ENCODE data around the gene UFM1. TPM values are rescaled to one million over a fixed set of nuclear protein-coding genes. Genes with fewer than 3 reads are reported as not detected.
A peak's percentile ranks its signal among the peaks of the same experiment; 100 is the strongest.

UFM1 gene
- total and polyA plus RNA-seq, 2 experiments from 2014 or later = 80.4 to 128 TPM

DNA sequence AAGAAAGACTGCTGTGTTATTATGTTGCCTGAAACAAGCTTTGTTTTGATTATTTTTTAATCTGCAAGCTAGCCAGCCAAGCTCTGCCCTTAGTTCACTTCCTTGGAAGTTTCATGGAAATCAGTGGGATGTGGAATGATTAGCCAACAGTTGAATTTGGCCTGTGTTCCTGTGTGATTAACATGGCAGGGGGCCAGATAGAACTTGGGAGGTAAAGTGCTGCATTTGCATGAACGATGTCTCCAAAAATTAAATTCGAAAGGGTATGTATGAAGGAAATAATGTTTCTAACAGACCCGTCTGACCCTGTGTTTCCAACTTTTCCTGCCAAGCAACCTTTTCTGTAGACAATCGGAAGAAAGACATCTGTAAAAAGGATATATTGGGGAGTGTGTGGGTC lies 32.2 kb downstream of the UFM1 start:
- whole genome bisulfite sequencing (ENCODE audit: low lambda C conversion rate, missing lambda C conversion rate) = 80% methylated on average over 4 of the region's 4 CpGs

DNA sequence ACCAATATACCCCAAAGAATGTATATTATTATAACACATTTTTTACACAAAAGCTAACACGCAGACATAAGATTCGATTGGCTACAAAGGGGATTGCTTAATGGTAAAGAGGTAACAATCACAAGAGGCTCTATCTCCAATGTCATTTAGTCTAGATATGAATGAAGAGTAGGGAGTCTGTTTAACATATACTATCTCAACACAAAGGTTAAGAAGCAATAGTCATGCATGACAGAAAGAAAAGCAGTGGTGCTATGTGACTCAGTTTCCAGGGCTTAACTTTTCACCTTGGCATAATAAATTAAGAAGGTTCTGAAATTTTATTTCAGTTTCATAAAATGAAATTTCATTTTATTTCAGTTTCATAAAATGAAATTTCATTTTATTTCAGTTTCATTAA lies 33.3 kb downstream of the UFM1 start:
- Histone ChIP-seq H3K4me2 (no peak overlapping the region), H3K79me2 (no peaks in the 10 kb centered on the region), H4K20me1 (ENCODE audit: insufficient read depth, poor library complexity, severe bottlenecking) (no peaks in the 10 kb centered on the region), H3K27ac (no peak overlapping the region), H3K9me2 (replicated peaks; ENCODE audit: insufficient read depth) (no peaks in the 10 kb centered on the region), H3K4me1 (ENCODE audit: insufficient read depth) (no peaks in the 10 kb centered on the region), H2AFZ (no peak overlapping the region), H3K9me3 (ENCODE audit: low read depth) (no peaks in the 10 kb centered on the region), H3K4me3 (no peak overlapping the region), H3K27me3 (no peaks in the 10 kb centered on the region), H3K36me3 (replicated peaks; ENCODE audit: insufficient read depth, low read depth) (no peaks in the 10 kb centered on the region)
- TF ChIP-seq EZH2 (IDR thresholded peaks at IDR 0.05; ENCODE audit: borderline replicate concordance) (no peak), EZH2phosphoT487 (IDR thresholded peaks at IDR 0.05; ENCODE audit: low read depth, severe bottlenecking, unreplicated experiment) (no peak)
- TF ChIP-seq, protein P1, sequence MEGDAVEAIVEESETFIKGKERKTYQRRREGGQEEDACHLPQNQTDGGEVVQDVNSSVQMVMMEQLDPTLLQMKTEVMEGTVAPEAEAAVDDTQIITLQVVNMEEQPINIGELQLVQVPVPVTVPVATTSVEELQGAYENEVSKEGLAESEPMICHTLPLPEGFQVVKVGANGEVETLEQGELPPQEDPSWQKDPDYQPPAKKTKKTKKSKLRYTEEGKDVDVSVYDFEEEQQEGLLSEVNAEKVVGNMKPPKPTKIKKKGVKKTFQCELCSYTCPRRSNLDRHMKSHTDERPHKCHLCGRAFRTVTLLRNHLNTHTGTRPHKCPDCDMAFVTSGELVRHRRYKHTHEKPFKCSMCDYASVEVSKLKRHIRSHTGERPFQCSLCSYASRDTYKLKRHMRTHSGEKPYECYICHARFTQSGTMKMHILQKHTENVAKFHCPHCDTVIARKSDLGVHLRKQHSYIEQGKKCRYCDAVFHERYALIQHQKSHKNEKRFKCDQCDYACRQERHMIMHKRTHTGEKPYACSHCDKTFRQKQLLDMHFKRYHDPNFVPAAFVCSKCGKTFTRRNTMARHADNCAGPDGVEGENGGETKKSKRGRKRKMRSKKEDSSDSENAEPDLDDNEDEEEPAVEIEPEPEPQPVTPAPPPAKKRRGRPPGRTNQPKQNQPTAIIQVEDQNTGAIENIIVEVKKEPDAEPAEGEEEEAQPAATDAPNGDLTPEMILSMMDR (IDR thresholded peaks at IDR 0.05; ENCODE audit: poor library complexity) = no peak
- 84% methylated on average over 2 of the region's 2 CpGs for WGBS (ENCODE audit: low lambda C conversion rate, missing lambda C conversion rate)
- no peak for DNase-seq (ENCODE audit: low spot score)

More for the DNA sequence above, 32.2 kb downstream of the UFM1 start:
- no peaks in the 10 kb centered on the region for H3K9me2 ChIP-seq (replicated peaks; ENCODE audit: insufficient read depth)
- H3K79me2 ChIP-seq = no peaks in the 10 kb centered on the region
- H3K4me3 ChIP-seq = no peak overlapping the region
- no peak overlapping the region for H2AFZ ChIP-seq
- no peaks in the 10 kb centered on the region for H3K36me3 ChIP-seq (replicated peaks; ENCODE audit: insufficient read depth, low read depth)
- H3K27ac ChIP-seq = no peak overlapping the region
- TF ChIP-seq EZH2phosphoT487 (IDR thresholded peaks at IDR 0.05; ENCODE audit: low read depth, severe bottlenecking, unreplicated experiment) (no peak), EZH2 (IDR thresholded peaks at IDR 0.05; ENCODE audit: borderline replicate concordance) (no peak)
- TF ChIP-seq, protein P1 (IDR thresholded peaks at IDR 0.05; ENCODE audit: poor library complexity) = no peak
- no peaks in the 10 kb centered on the region for H4K20me1 ChIP-seq (ENCODE audit: insufficient read depth, poor library complexity, severe bottlenecking)
- no peaks in the 10 kb centered on the region for H3K4me1 ChIP-seq (ENCODE audit: insufficient read depth)
- H3K4me2 ChIP-seq = no peak overlapping the region
- no peak for DNase-seq (ENCODE audit: low spot score)
- no peaks in the 10 kb centered on the region for H3K27me3 ChIP-seq
- no peaks in the 10 kb centered on the region for H3K9me3 ChIP-seq (ENCODE audit: low read depth)

DNA sequence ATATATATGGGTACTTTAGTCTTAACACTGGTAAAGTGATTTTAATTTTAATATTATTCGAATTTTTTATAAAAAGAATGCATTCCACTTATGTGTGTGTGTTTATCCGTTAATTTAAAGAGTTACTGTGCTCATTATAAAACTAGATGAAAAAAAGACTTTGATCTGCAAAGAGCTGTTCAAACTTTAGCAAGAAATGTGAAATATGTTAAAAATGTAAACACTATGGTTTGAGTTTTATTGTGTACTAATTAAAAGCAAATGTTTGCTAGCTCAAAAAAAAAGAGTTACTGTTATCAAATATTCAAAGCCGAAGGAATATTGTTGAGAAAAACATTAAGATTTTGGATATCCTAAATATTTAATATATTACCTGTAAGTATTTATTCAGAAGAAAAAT lies 34.5 kb downstream of the UFM1 start:
- Histone ChIP-seq H3K36me3 (replicated peaks; ENCODE audit: insufficient read depth, low read depth) (no peaks in the 10 kb centered on the region), H2AFZ (no peak overlapping the region), H3K9me3 (ENCODE audit: low read depth) (no peaks in the 10 kb centered on the region), H4K20me1 (ENCODE audit: insufficient read depth, poor library complexity, severe bottlenecking) (no peaks in the 10 kb centered on the region), H3K79me2 (no peaks in the 10 kb centered on the region), H3K9me2 (replicated peaks; ENCODE audit: insufficient read depth) (no peaks in the 10 kb centered on the region), H3K27me3 (no peaks in the 10 kb centered on the region), H3K4me3 (no peak overlapping the region), H3K4me1 (ENCODE audit: insufficient read depth) (no peaks in the 10 kb centered on the region), H3K27ac (no peak overlapping the region), H3K4me2 (no peak overlapping the region)
- TF ChIP-seq EZH2phosphoT487 (IDR thresholded peaks at IDR 0.05; ENCODE audit: low read depth, severe bottlenecking, unreplicated experiment) = no peak
- no peak for DNase-seq (ENCODE audit: low spot score)
- WGBS (ENCODE audit: low lambda C conversion rate, missing lambda C conversion rate) = 47% methylated on average over 3 of the region's 3 CpGs

DNA sequence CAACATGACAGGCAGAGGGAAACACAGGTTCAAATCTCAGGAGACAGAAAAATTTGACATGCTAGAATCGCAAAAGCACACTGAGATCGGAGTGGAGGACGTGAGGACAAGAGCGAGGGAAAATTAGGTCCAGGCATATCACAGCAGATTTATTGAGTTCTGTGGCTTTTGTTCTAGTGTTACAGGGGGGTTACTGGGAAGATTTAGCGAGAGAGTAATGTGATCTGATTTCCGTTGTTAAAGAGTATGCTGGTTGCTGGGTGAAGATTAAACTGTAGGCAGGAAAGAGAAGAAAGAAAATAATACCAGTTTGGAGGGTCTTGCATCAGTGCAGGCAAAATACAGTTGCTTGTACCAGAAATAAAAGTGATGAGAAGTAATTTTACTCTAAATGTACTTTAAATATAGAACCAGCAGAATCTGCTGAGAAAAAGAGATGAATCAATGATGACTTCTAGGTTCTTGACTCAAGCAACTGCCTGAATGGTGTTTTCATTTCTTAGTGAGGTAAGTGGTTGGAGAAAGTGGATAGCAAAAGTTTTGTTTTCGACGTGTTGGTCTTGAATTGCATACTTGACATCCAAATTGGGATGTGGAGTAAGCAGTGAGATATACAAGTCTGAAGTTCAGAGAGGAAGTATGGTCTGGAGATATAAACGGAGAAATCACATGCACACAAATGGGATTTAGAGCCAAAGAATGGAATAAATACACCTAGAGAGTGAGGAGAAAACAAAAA lies 35.7 kb downstream of the UFM1 start:
- Histone ChIP-seq H3K9me3 (ENCODE audit: low read depth) (no peaks in the 10 kb centered on the region), H3K27me3 (no peaks in the 10 kb centered on the region), H4K20me1 (ENCODE audit: insufficient read depth, poor library complexity, severe bottlenecking) (no peaks in the 10 kb centered on the region), H3K4me2 (peak overlapping the region; percentile 8), H3K9me2 (replicated peaks; ENCODE audit: insufficient read depth) (no peaks in the 10 kb centered on the region), H3K4me3 (no peak overlapping the region), H3K27ac (no peak overlapping the region), H3K4me1 (ENCODE audit: insufficient read depth) (no peaks in the 10 kb centered on the region), H3K36me3 (replicated peaks; ENCODE audit: insufficient read depth, low read depth) (no peaks in the 10 kb centered on the region), H2AFZ (no peak overlapping the region), H3K79me2 (no peaks in the 10 kb centered on the region)
- WGBS (ENCODE audit: low lambda C conversion rate, missing lambda C conversion rate) = 63% methylated on average over 9 of the region's 9 CpGs
- TF ChIP-seq, protein P1 (IDR thresholded peaks at IDR 0.05; ENCODE audit: poor library complexity) = no peak
- TF ChIP-seq EZH2 (IDR thresholded peaks at IDR 0.05; ENCODE audit: borderline replicate concordance) (no peak), EZH2phosphoT487 (IDR thresholded peaks at IDR 0.05; ENCODE audit: low read depth, severe bottlenecking, unreplicated experiment) (no peak)
- no peak for DNase-seq (ENCODE audit: low spot score)
